ENCODE measurements around the gene ATP2C1. TPM values are rescaled to one million over a fixed set of nuclear protein-coding genes. Genes with fewer than 3 reads are reported as not detected.

Gene ATP2C1
- total RNA-seq, 1 donor from 2014 or later = 11.8 TPM

- Histone ChIP-seq H3K27me3 (no peaks in the 10 kb centered on the region), H3K9me3 (no peaks in the 10 kb centered on the region), H3K36me3 (no peaks in the 10 kb centered on the region), H3K4me1 (peaks cover 0 to 8% of the 10 kb centered on the region in 2 donors), H3K4me3 (peak overlapping the region in 1 of 2 donors; percentile 71), H3K27ac (no peak overlapping the region)
- no peak for DNase-seq (ENCODE audit: low spot score in 2 of 2)
- intact Hi-C loops (cut with DNase I) = loop anchor here (2.0 to 10.0 kb wide), 3 partner anchors 149 to 781 kb away; partner anchors contain the start of genes NUDT16 and PIK3R4
- no peak for TF ChIP-seq CTCF (IDR thresholded peaks at IDR 0.05)
These were observed 2.0 kb downstream of the ATP2C1 start for GRCh38 chr3:130895690-130896488.

- no peaks in the 10 kb centered on the region for H3K9me3 ChIP-seq
- peak overlapping the region in 1 of 2 donors; percentile 9 for H3K27ac ChIP-seq
- peaks cover 0 to 8% of the 10 kb centered on the region in 2 donors for H3K4me1 ChIP-seq
- no peak overlapping the region for H3K4me3 ChIP-seq
- no peaks in the 10 kb centered on the region for H3K27me3 ChIP-seq
- no peak for DNase-seq (ENCODE audit: low spot score in 2 of 2)
- intact Hi-C loops (cut with DNase I) = loop anchor here (10.0 kb wide), 1 partner anchor 783 kb away; no protein-coding TSS in a partner anchor
- TF ChIP-seq CTCF (IDR thresholded peaks at IDR 0.05) = no peak
- H3K36me3 ChIP-seq = no peaks in the 10 kb centered on the region
These were observed 3.4 kb downstream of the ATP2C1 start for GRCh38 chr3:130897316-130897715.

GRCh38 chr3:130900959-130901358 is 7.1 kb downstream of the ATP2C1 start:
- H3K4me1 ChIP-seq = peaks cover 0 to 11% of the 10 kb centered on the region in 2 donors
- no peaks in the 10 kb centered on the region for H3K9me3 ChIP-seq
- H3K36me3 ChIP-seq = no peaks in the 10 kb centered on the region
- H3K27ac ChIP-seq = no peak overlapping the region
- no peak for TF ChIP-seq CTCF (IDR thresholded peaks at IDR 0.05)
- intact Hi-C loops (cut with DNase I) = no loop called here
- no peaks in the 10 kb centered on the region for H3K27me3 ChIP-seq
- DNase-seq (ENCODE audit: low spot score in 2 of 2) = no peak
- no peak overlapping the region for H3K4me3 ChIP-seq

- TF ChIP-seq CTCF (IDR thresholded peaks at IDR 0.05) = no peak
- Histone ChIP-seq H3K4me3 (no peak overlapping the region), H3K9me3 (no peaks in the 10 kb centered on the region), H3K36me3 (no peaks in the 10 kb centered on the region), H3K4me1 (peaks cover 0 to 11% of the 10 kb centered on the region in 2 donors), H3K27me3 (no peaks in the 10 kb centered on the region), H3K27ac (no peak overlapping the region)
- intact Hi-C loops (cut with DNase I) = no loop called here
- DNase-seq (ENCODE audit: low spot score in 2 of 2) = no peak
These were observed 7.8 kb downstream of the ATP2C1 start for GRCh38 chr3:130901463-130902204.

GRCh38 chr3:130903412-130903908 is 9.6 kb downstream of the ATP2C1 start:
- TF ChIP-seq CTCF (IDR thresholded peaks at IDR 0.05) = no peak
- H3K27me3 ChIP-seq = no peaks in the 10 kb centered on the region
- intact Hi-C loops (cut with DNase I) = no loop called here
- DNase-seq (ENCODE audit: low spot score in 2 of 2) = no peak
- no peak overlapping the region for H3K4me3 ChIP-seq
- H3K4me1 ChIP-seq = peaks cover 0 to 5% of the 10 kb centered on the region in 2 donors
- no peaks in the 10 kb centered on the region for H3K36me3 ChIP-seq
- H3K27ac ChIP-seq = no peak overlapping the region
- H3K9me3 ChIP-seq = no peaks in the 10 kb centered on the region
